Large intestine (tissue), 3 donors: Measurements from ENCODE around the gene CAMSAP2. TPM values are rescaled to one million over a fixed set of nuclear protein-coding genes. Genes with fewer than 3 reads are reported as not detected.
"Not testable (repeated sequence)": the region's sequence is repeated elsewhere in the genome, so short reads cannot be mapped to it uniquely, and the experiment has no call there.

Experiments used
- DNase-seq, 2 donors: peaks; one replicate each; pipeline versions ENCODE4 v3.0.0 to v3.0.0-alpha.2; 2013
- H3K27ac ChIP-seq: one replicate; pipeline ENCODE4 v1.5.1; 2013; ENCODE audit warnings: low read length
- H3K27me3 ChIP-seq: 2 replicates; pipeline ENCODE4 v1.6.1; 2013; ENCODE audit warnings: low read length; ENCODE audit not compliant: control insufficient read depth, insufficient read depth
- H3K36me3 ChIP-seq: 2 replicates; pipeline ENCODE4 v1.6.1; 2013; ENCODE audit warnings: low read length; ENCODE audit not compliant: control insufficient read depth, insufficient read depth
- H3K4me1 ChIP-seq: one replicate; pipeline ENCODE4 v1.6.1; 2013; ENCODE audit warnings: low read length; ENCODE audit not compliant: control insufficient read depth, insufficient read depth
- H3K4me3 ChIP-seq: one replicate; pipeline ENCODE4 v1.5.1; 2013; ENCODE audit warnings: low read length
- H3K9me3 ChIP-seq: one replicate; pipeline ENCODE4 v1.6.1; 2013; ENCODE audit warnings: mild to moderate bottlenecking, low read depth, low read length, moderate library complexity; ENCODE audit not compliant: control insufficient read depth
- WGBS: methylation state at CpG from one replicate; pipeline ENCODE4 v1.1.5; 2013; ENCODE audit warnings: low lambda C conversion rate; ENCODE audit not compliant: insufficient coverage; 5-methylcytosine and 5-hydroxymethylcytosine counted together
- polyA plus RNA-seq: library from polyadenylated mRNA; unstranded; fragments of 120-200 nt; gene quantifications from one replicate; pipeline ENCODE4 v1.2.1, GENCODE V29; 2013

The CAMSAP2 gene
- polyA plus RNA-seq, 1 donor: 17.9 TPM

- peak; percentile 71 to 88 for DNase-seq
- Histone ChIP-seq H3K9me3 (no peaks in the 10 kb centered on the region), H3K4me3 (peak overlapping the region; percentile 92), H3K4me1 (no peaks in the 10 kb centered on the region), H3K36me3 (no peaks in the 10 kb centered on the region), H3K27me3 (no peaks in the 10 kb centered on the region), H3K27ac (peak overlapping the region; percentile 97)
- WGBS: no CpG with 5 or more reads among the region's 80 CpGs
These were observed 407 bp downstream of the CAMSAP2 start for GRCh38 chr1:200738949-200739651.

GRCh38 chr1:200739702-200740570 lies 1.2 kb downstream of the CAMSAP2 start:
- WGBS: 0% methylated on average over 1 of the region's 26 CpGs
- Histone ChIP-seq H3K27me3 (no peaks in the 10 kb centered on the region), H3K4me3 (peak overlapping the region; percentile 92), H3K9me3 (no peaks in the 10 kb centered on the region), H3K27ac (peak overlapping the region; percentile 97), H3K4me1 (no peaks in the 10 kb centered on the region), H3K36me3 (no peaks in the 10 kb centered on the region)
- DNase-seq: peak in 1 of 2 donors; percentile 39

- 33% methylated on average over 1 of the region's 3 CpGs for WGBS
- no peaks in the 10 kb centered on the region for H3K36me3 ChIP-seq
- no peaks in the 10 kb centered on the region for H3K9me3 ChIP-seq
- H3K27me3 ChIP-seq: no peaks in the 10 kb centered on the region
- no peak overlapping the region for H3K27ac ChIP-seq
- H3K4me1 ChIP-seq: no peaks in the 10 kb centered on the region
- DNase-seq: no peak
- H3K4me3 ChIP-seq: peak overlapping the region; percentile 92
These were observed 2.0 kb downstream of the CAMSAP2 start for GRCh38 chr1:200740571-200741208.

GRCh38 chr1:200741551-200742207 lies 3.0 kb downstream of the CAMSAP2 start:
- Histone ChIP-seq H3K27ac (no peak overlapping the region), H3K27me3 (no peaks in the 10 kb centered on the region)

GRCh38 chr1:200744143-200744542 lies 5.5 kb downstream of the CAMSAP2 start:
- H3K36me3 ChIP-seq: no peaks in the 10 kb centered on the region
- H3K9me3 ChIP-seq: no peaks in the 10 kb centered on the region
- DNase-seq: no peak
- H3K27me3 ChIP-seq: no peaks in the 10 kb centered on the region
- 88% methylated on average over 1 of the region's 1 CpG for WGBS
- H3K27ac ChIP-seq: no peak overlapping the region
- no peaks in the 10 kb centered on the region for H3K4me1 ChIP-seq
- no peak overlapping the region for H3K4me3 ChIP-seq

More at GRCh38 chr1:200741551-200742207, 3.0 kb downstream of the CAMSAP2 start:
- H3K4me1 ChIP-seq: no peaks in the 10 kb centered on the region
- no peak overlapping the region for H3K4me3 ChIP-seq
- no CpG with 5 or more reads among the region's 3 CpGs for WGBS
- no peaks in the 10 kb centered on the region for H3K36me3 ChIP-seq
- peak in 1 of 2 donors; percentile 10 for DNase-seq
- H3K9me3 ChIP-seq: no peaks in the 10 kb centered on the region

GRCh38 chr1:200749090-200749489 lies 10.4 kb downstream of the CAMSAP2 start:
- no peak overlapping the region for H3K27ac ChIP-seq
- DNase-seq: no peak
- no peaks in the 10 kb centered on the region for H3K4me1 ChIP-seq
- no peaks in the 10 kb centered on the region for H3K27me3 ChIP-seq
- no peak overlapping the region for H3K4me3 ChIP-seq
- no peaks in the 10 kb centered on the region for H3K36me3 ChIP-seq
- no peaks in the 10 kb centered on the region for H3K9me3 ChIP-seq

- WGBS: no CpG with 5 or more reads among the region's 10 CpGs
- H3K27ac ChIP-seq, H3K4me1 ChIP-seq, H3K4me3 ChIP-seq, H3K9me3 ChIP-seq, H3K27me3 ChIP-seq, H3K36me3 ChIP-seq, DNase-seq: not testable (repeated sequence)
These were observed 12.1 kb downstream of the CAMSAP2 start for GRCh38 chr1:200750749-200751148.

- no peak for DNase-seq
- Histone ChIP-seq H3K9me3 (no peaks in the 10 kb centered on the region), H3K36me3 (no peaks in the 10 kb centered on the region), H3K27me3 (no peaks in the 10 kb centered on the region), H3K4me1 (no peaks in the 10 kb centered on the region), H3K27ac (no peak overlapping the region), H3K4me3 (no peak overlapping the region)
- 100% methylated on average over 2 of the region's 2 CpGs for WGBS
These were observed 13.0 kb downstream of the CAMSAP2 start for GRCh38 chr1:200751717-200752116.

- WGBS: 92% methylated on average over 2 of the region's 5 CpGs
- H3K4me3 ChIP-seq: no peak overlapping the region
- H3K9me3 ChIP-seq: no peaks in the 10 kb centered on the region
- DNase-seq: no peak
- no peak overlapping the region for H3K27ac ChIP-seq
- H3K27me3 ChIP-seq: no peaks in the 10 kb centered on the region
- no peaks in the 10 kb centered on the region for H3K36me3 ChIP-seq
- H3K4me1 ChIP-seq: no peaks in the 10 kb centered on the region
These were observed 15.0 kb downstream of the CAMSAP2 start for GRCh38 chr1:200753650-200754198.

GRCh38 chr1:200755456-200755855 lies 16.8 kb downstream of the CAMSAP2 start:
- WGBS: 100% methylated on average over 1 of the region's 3 CpGs
- no peaks in the 10 kb centered on the region for H3K4me1 ChIP-seq
- H3K36me3 ChIP-seq: no peaks in the 10 kb centered on the region
- H3K4me3 ChIP-seq: no peak overlapping the region
- no peak for DNase-seq
- H3K9me3 ChIP-seq: no peaks in the 10 kb centered on the region
- H3K27me3 ChIP-seq: no peaks in the 10 kb centered on the region
- H3K27ac ChIP-seq: no peak overlapping the region
